Stimulated activated CD8-positive, alpha-beta memory T cell treated with anti-CD3 and anti-CD28 coated beads, Interleukin-4, amount 100 ng/mL, for 1 hour (primary cell): ENCODE data around the gene PDE6A.

Experiments
- DNase-seq, 2 donors: peaks; one replicate each; pipeline ENCODE4 v3.0.0-alpha.2; 2020; ENCODE audit warnings: low read depth in 2 of 2, low spot score in 1 of 2

Gene PDE6A

DNA sequence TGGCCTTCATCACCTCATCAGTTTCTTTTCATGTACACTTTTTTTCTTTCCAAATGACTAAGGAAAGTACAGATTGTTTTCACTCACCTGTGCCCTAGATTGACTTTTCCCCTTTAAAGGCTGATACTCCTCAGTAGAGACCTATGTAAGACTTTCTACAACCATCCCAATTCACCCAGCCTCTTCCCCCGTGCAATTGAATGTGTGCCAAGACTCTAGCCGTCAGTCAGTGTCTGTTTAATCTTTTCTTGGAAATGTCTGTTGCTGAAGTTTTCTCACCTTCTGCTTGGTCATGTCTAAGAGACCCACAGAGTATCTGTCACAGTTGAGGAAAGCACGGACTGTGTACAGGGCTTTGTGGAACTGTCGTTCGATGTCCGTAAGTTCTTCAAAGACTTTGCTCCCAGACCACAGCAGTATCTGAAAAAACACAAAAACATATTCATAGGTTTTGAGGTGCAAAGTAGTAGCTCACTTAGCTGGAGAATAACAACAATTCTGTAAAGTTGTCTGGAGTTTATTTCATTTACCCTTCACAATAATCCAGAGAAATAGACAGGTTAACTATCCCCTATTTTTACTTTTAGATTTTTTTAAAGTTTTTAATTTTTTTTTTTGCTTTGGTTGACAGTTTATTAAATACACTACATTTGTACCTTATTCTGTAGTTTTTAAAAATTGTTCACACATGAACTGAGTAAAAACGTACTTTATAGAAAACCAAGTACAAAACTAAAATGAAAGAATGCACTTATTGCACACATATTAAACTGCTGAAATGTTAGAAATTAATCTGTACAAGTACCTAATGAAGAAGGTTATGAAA lies 13.6 kb downstream of the PDE6A start:
- no peak for DNase-seq

- no peak for DNase-seq
These were observed 14.4 kb downstream of the PDE6A start for GRCh38 chr5:149930043-149930748.

GRCh38 chr5:149924486-149924885 lies 20.1 kb downstream of the PDE6A start:
- DNase-seq, result no peak

GRCh38 chr5:149922950-149923349 lies 21.6 kb downstream of the PDE6A start:
- DNase-seq, result no peak

- DNase-seq, result no peak
These were observed 23.0 kb downstream of the PDE6A start for GRCh38 chr5:149921597-149921996.

DNA sequence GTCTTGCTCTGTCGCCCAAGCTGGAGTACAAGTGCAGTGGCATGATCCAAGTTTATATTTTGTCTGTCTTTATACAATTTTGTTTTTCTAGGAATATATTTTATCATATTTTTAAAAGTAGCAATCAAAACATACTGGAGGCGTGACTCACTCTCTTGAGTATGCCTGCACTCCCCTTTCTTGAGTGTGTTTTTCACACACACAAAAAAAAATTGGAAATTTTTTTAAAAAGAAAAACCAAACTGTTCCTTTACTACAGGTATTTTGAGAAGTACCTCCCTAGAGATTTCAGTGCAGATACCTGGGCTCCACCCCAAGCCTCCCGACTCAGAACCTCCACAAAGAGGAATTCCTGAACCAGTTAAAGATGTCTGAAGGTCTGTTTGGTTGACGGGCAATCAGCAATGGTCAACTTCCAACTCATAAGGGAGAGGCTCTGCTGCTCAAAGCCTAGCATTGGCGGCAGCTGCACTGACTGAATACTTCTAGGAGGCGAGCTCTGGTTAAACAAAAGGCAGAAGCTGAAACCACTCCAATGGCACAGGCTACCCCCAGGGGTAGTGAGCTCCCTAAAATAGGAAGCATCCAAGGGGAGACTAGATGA lies 27.4 kb downstream of the PDE6A start:
- DNase-seq, result no peak

DNA sequence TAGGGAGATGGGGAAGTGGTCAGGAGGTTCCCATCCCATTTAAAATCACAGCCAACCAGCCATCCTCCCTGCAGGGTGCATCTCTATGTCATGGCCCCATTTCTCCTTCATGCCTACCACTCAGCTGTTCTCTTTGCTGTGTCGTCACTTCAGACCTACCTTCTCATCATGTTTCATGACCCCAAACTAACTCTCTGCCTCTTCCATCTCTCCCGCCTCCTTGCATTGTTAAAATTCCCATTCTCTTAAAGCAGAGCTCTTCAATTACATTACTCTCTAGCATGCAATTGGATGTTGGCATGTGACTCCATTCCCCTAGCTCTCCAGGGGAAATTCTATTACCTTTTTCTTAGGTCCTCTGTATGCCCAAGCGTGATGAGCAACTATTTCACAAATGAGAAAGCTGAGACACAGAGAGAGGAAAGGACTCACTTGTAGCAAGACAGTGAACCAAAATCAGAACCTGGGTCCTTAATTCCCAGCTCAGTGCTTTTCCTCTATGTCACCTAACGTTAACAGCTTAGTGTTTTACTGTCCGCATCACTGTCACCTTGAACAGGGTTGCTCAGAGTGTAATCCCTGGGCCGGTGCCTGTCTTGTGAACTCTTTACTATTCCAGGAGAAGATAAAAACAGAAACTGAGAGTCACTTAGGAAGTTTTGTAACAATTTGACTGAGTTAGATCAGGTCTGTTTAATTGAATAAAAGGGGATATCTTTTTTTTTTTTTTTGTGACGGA lies 28.1 kb downstream of the PDE6A start:
- no peak for DNase-seq

- DNase-seq, result no peak
These were observed 29.0 kb downstream of the PDE6A start for GRCh38 chr5:149915392-149916260.

DNA sequence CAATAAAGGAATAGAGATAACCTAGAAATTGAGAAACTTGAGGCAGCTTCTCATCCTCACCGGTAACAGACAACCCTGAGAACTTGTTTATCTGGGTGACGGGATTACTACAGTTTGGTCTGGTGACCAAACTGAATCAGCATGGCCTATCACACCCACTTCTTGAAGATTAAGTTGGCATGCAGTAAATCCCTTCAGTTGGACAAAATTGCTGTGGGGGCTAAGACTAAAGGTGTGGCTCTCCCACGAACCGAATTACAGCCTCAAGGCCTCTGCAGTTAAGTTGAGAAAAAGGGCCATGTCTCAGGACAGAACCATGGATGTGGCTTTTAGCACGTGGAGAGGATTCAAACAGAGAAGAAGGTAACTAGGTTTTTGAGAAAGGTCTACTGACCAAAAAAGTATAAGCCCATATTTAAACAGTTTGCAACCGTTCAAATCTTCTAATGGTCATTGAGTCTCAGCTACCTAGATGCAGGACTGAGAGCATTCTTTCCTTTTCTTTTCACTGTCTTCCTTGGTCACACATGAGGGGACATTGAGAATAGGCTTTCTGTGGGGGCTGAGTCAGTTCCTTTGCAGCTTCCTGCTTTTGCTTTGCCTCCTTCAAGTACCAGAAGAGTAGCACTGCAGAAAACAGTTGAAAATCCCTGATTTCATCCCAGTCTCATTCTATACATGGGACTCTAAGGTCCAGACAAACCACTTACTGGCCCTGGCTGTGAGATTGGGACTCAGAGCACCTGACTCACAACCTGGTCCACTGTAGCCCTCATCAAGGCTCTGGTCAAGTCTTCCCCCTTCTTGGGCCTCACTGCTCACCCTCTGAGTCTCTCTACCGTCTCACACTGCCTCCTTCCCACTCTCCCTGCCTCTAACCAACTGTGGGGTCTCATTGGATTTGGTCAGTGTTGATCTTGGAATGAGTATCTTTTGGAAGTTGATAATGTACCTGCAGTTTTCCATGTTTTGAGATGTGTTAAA lies 30.9 kb downstream of the PDE6A start:
- no peak for DNase-seq

- DNase-seq, result no peak
These were observed 32.2 kb downstream of the PDE6A start for GRCh38 chr5:149912226-149912871.

DNA sequence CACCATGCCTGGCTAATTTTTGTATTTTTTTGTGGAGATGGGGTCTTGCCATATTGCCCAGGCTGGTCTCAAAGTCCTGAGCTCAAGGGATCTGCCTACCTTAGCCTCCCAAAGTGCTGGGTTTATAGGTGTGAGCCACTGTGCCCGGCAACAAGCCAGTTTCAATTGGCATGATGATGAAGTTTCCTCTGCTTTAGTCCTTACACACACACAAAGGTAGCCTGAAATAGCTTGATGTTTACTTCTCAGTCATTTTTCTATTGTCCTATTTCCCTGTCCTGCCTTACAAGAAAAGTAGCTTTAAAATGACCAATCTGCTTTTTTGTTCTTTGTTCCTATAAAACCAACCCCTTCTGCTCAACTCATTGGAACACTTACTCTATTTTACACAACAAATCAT lies 33.6 kb downstream of the PDE6A start:
- no peak for DNase-seq

GRCh38 chr5:149907828-149908227 lies 36.8 kb downstream of the PDE6A start:
- DNase-seq, result no peak

GRCh38 chr5:149904977-149905376 lies 39.6 kb downstream of the PDE6A start:
- no peak for DNase-seq

DNA sequence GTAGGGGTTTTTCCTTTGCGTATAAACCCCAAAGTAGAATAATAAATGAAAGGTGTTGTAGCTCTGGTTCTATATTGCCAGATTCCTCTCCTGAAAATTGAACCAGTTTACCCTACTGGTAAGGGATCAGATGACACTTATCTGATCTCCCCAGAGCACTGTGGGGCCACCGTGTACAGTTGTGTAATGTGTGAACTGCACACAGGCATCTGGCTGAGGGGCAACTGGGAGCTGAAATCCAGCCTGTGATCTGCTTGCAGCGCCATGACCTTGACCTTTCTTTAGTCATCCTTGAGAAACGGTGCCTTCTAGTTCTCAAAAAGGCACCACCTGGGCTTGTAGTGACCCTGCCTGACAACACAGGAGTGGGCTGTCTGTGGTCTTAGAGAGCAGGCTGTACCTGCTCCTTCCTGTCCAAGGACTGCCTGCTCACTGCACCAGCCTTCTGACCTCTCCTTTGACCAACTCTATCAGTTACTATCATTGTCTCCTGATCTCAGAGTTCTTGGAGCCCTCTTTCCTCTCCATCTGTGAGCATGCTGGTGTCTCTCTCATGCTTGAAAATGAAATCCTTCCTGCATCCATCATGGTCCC lies 40.2 kb downstream of the PDE6A start:
- no peak for DNase-seq

DNA sequence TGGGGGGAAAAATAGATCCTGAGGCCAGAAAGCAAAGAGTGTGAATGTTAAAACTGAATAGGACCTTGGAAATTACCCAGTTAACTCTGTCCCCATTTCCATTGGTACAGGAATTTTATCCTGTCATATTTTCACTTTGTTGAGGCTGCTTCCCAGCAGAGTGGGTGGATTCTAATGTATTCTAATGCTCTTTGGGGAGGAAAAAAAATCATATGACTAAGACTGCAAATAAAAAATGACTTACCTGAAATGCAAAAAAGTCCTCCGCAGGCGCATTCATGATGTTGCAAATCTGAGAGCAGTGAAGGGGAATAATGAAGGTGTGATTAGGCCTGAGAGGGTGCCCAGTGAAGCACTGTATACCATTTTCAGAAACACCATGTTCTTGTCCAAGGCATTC lies 41.2 kb downstream of the PDE6A start:
- DNase-seq, result no peak

GRCh38 chr5:149902177-149902576 lies 42.4 kb downstream of the PDE6A start:
- DNase-seq, result no peak

GRCh38 chr5:149901511-149901910 lies 43.1 kb downstream of the PDE6A start:
- no peak for DNase-seq

DNA sequence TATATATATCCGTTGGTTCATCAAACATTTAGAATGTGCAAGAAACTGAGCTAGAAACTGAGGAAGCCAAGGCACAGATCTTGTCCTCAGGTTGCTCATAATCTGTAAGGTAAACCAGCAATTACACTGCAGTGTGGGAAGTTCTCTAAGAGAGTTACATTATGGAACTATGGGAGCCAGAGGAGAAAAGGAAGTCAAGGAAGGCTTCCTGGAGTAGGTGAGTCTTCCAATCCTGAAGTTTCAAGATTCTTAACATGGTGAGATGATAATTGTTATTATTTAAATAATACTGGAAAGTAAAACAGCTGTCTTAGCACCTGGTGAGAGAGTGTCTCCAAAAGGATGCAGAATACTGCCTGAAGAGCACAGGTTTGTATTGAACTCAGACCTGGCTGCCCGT lies 44.2 kb downstream of the PDE6A start:
- no peak for DNase-seq

DNA sequence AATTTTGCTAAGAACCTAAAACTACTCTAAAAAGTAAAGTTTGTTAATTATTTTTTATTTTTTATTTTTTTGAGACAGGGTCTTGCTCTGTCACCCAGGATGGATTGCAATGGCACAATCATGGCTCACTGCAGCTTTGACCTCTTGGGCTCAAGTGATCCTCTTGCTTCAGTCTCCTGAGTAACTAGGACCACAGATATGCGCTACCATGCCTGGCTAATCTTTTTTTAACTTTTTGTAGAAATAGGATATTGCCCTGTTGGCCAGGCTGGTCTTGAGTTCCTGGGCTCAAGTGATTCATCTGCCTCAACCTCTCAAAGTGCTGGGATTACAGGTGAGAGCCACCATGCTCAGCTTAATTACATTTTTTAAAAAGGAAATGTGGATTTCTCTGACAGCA lies 45.8 kb downstream of the PDE6A start:
- no peak for DNase-seq
